AG10803 (cell line): ENCODE measurements around the gene EPHA7.

Experiments
- DNase-seq: peaks from one replicate; pipeline ENCODE4 v3.0.0; 2010; ENCODE audit warnings: low read depth
- H3K4me3 ChIP-seq: 2 replicates; pipeline ENCODE4 v1.5.1; 2011; ENCODE audit warnings: mild to moderate bottlenecking, low read length, control low read depth
- TF ChIP-seq, protein P1 (sequence below): conservative IDR thresholded peaks from 2 replicates; pipeline ENCODE4 v1.5.1; 2011; ENCODE audit warnings: mild to moderate bottlenecking, low read length, control low read depth, inconsistent platforms

EPHA7 gene

GRCh38 chr6:93371756-93372155 lies 47.6 kb downstream of the EPHA7 start:
- DNase-seq: no peak
- TF ChIP-seq, protein P1, sequence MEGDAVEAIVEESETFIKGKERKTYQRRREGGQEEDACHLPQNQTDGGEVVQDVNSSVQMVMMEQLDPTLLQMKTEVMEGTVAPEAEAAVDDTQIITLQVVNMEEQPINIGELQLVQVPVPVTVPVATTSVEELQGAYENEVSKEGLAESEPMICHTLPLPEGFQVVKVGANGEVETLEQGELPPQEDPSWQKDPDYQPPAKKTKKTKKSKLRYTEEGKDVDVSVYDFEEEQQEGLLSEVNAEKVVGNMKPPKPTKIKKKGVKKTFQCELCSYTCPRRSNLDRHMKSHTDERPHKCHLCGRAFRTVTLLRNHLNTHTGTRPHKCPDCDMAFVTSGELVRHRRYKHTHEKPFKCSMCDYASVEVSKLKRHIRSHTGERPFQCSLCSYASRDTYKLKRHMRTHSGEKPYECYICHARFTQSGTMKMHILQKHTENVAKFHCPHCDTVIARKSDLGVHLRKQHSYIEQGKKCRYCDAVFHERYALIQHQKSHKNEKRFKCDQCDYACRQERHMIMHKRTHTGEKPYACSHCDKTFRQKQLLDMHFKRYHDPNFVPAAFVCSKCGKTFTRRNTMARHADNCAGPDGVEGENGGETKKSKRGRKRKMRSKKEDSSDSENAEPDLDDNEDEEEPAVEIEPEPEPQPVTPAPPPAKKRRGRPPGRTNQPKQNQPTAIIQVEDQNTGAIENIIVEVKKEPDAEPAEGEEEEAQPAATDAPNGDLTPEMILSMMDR: no peak

GRCh38 chr6:93369586-93370134 lies 49.7 kb downstream of the EPHA7 start:
- TF ChIP-seq, protein P1: no peak
- no peak overlapping the region for H3K4me3 ChIP-seq
- no peak for DNase-seq

More at GRCh38 chr6:93371756-93372155, 47.6 kb downstream of the EPHA7 start:
- no peak overlapping the region for H3K4me3 ChIP-seq

GRCh38 chr6:93366506-93366905 lies 52.9 kb downstream of the EPHA7 start:
- no peak overlapping the region for H3K4me3 ChIP-seq
- TF ChIP-seq, protein P1: no peak
- no peak for DNase-seq

DNA sequence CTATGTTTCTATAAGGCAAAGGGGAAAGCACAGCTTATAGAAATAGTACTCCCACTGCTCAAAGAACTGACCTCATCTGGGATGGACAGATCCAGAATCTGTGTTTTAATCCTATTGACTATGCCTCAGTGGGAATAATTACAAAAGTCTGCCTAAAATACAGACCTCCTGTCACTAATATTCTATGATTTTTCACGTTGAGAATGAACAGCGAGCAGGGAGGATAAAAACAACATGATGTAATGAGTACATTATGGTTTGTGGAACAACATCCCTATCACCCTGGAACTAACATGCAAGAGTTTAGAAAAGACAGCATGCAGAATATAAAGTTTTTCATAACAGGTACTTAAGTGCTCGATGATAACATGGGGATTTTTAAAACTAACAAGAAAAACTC lies 53.9 kb downstream of the EPHA7 start:
- DNase-seq: no peak
- H3K4me3 ChIP-seq: no peak overlapping the region
- TF ChIP-seq, protein P1: no peak

- no peak for DNase-seq
- TF ChIP-seq, protein P1: no peak
- no peak overlapping the region for H3K4me3 ChIP-seq
Observed at GRCh38 chr6:93358435-93358834, 60.9 kb downstream of the EPHA7 start.

DNA sequence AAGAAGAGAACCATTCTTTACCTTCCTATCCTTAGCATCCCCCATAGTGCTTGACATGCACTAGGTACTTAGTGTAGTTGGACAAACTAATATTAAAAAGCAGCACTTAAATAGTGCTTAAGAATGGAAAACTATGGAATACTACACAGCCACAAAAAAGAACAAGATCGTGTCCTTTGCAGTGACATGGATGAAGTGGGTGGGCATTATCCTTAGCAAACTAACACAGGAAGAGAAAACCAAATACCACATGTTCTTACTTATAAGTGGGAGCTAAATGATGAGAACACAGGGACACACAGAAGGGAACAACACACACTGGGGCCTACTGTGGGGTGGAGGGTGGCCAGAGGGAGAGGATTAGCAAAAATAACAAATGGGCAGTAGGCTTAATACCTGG lies 66.8 kb downstream of the EPHA7 start:
- TF ChIP-seq, protein P1: no peak
- no peak overlapping the region for H3K4me3 ChIP-seq
- DNase-seq: no peak

DNA sequence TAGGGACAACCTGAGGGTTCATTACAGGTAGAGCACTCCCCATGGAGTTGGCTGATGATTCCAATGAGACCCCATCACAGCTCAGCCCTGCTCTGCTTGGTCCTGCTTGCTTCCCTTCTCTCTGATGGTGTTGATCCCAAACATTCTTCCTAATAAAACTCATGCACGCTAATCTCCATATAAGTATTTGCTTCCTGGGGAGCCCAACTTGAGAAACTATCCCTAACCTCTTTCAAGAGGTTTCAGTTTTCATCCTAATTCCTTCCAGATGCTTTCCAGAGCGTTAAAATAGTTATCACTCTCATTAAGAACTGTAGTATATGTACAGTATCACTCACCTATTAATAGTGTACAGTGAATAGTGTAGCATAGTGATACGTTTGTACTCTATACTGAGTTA lies 68.1 kb downstream of the EPHA7 start:
- TF ChIP-seq, protein P1: no peak
- H3K4me3 ChIP-seq: no peak overlapping the region
- DNase-seq: no peak
